ENCODE measurements around the gene SYNC.
"Not testable (repeated sequence)": the region's sequence is repeated elsewhere in the genome, so short reads cannot be mapped to it uniquely, and the experiment has no call there.

Gene SYNC

DNA sequence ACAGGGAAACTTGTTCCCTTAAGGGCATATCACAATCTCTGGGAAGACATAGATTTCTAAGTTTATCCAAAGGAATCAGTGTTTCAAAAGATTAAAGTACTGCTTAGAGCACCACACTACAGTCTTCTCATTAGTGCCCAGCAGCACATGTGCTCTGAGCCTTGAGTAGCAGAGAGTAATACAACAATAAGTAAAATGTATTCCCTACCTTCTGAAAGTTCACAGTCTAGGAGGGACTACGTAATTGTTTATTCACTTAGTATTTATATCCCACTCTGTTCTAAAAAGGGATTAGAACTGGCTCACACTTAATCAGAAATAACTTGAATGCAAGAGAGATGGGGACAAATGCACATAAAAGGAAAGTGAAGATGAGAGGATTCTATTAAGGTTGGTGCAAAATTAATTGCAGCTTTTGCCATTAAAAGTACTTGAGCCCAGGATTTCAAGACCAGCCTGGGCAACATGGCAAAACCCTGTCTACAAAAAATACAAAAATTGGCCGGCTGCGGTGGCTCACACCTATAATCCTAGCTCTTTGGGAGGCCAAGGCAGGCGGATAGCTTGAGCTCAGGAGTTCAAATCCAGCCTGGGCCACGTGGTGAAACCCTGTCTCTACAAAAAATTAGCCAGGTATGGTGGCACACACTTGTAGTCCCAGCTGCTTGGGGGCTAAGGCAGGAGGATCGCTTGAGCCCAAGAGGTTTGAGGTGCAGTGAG lies 9.0 kb downstream of the SYNC start:
- DNase-seq = no peak

DNA sequence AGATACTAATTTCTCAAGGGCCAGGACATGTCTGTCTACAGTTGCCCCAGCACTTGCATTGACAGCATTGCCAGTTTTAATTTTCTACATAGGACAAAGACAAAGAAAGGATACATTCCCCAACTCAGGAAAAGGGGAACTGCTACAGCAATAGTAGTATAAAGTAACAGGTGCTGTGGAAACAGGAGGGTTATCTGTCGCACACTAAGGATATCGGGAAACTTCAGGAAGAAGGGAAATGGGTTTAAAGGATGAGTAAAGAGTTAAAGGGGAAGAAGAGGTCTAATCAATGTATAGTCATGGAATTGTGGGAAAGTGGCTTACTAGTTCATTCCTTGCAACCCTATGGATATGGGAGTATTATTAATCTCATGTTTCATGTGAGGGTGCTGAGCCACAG lies 16.2 kb downstream of the SYNC start:
- no peak for DNase-seq

DNA sequence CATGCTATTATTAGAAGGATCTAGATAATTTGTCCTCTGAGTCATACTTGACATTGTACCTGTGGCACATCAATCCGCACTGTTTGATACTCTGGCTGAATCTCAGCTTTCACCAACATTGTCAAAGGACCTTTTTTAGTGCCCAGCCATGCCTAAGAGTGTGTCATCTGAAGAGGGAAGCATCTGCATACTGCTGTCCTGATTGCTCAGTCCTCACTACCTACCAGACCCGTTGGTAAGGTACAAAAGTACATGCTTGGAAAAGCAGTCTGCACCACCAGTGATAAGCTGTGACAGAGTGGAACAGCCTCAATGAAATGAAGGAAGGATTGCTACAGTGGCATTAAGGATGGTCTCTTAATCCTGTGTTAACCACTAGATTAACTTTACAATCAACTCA lies 17.1 kb downstream of the SYNC start:
- no peak for DNase-seq

DNA sequence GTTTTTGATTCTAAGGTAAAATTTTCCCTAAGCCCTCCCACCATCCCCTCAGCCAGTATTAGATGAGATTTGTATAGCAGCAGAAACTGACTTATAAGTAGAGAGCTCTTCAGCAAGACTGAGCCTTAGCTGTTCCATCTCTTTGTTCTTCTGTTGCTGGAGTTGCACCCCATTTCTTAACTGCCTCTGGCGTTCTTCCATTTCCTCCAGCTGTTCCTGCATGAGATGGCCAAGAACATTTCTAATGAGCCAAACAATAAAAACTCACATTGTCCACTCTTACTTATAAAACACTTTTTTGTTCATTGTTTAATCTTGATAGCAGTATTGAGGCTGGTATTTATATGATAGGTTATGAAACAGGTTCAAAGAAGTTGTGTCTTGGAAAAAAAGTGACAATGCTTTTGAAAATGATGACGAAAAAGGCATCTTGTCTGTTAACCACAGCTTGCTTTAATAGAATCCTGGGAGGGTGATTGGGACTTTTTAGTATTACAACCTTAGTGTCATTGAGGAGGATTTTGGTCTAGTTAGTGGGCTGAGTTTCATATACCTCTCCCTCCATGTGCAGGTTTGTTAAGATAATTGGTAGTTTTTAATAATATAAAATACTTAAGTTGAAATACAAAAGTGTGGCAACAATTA lies 18.3 kb downstream of the SYNC start:
- no peak for DNase-seq

GRCh38 chr1:32683397-32683796 lies 19.2 kb downstream of the SYNC start:
- no peak for DNase-seq

- DNase-seq = no peak
Measured at GRCh38 chr1:32681999-32682398, 20.6 kb downstream of the SYNC start.

DNA sequence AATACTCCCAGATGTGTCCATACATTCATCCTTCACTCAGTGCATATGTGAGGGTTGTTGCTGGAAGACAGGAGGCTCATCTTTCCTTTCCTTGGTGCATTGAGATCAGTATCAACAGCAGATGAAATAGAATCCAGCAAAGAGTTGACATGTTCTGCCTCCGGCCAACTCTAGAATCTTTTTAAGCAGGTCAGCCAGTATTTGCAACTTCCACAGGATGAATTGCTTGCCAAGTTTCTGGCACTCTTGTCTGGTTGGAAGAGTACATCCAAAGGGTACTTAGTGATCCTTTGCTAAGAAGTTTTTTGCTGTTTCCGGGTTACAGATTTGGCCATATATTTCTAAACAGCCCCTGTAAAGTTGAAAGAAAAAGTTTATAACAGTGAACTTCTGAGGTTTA lies 21.1 kb downstream of the SYNC start:
- DNase-seq = no peak

DNA sequence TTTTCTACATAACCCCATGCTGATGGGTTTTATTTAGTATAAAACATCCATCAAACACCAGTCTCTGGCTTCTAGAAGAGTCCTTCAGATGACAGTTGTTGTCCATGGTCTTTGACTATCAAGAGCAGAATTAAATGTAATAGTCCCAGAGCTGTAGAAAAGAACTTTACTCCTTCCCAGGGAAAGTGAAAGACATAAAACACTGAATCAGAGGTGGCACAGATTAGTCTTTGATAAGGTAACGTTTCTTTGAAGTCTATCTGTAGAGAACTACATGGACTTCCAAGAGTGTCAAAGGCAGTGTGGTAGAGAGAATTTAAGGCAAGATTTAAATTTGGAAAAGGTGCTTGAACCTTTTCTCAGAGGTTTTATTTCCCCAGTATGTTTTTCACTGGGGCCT lies 21.9 kb downstream of the SYNC start:
- DNase-seq = no peak

DNA sequence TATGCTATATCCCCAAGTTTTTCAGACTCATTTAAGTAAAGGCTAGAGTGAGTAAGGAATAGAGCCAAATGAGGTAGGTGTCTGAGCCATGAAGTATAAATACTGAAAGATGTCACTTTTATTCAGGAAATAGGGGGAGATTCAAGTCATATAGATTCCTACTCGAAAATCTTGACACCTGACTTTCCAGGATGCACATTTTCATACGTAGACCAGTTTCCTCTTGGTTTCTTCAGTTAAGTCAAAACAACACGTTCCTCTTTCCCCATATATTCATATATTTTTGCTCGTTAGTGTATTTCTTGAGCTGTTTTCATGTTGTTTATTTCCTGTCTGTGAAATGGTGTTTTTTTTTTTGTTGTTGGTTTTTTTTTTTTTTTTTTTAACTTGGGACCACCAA lies 22.6 kb downstream of the SYNC start:
- not testable (repeated sequence) for DNase-seq

- DNase-seq = no peak
Measured at GRCh38 chr1:32676945-32677344, 25.6 kb downstream of the SYNC start.

DNA sequence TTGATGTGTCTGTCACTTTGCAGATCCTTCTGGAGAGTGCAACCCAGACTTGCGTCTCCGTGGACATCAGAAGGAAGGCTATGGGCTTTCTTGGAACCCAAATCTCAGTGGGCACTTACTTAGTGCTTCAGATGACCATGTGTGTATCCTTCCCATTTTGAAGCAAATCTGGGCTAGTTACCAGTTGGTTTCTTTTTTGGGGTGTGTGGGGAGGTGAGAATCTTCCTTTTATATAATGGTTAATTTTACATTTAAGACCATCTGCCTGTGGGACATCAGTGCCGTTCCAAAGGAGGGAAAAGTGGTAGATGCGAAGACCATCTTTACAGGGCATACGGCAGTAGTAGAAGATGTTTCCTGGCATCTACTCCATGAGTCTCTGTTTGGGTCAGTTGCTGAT lies 33.9 kb downstream of the SYNC start:
- not testable (repeated sequence) for DNase-seq

- no peak for DNase-seq
Measured at GRCh38 chr1:32666901-32667566, 35.5 kb downstream of the SYNC start.

DNA sequence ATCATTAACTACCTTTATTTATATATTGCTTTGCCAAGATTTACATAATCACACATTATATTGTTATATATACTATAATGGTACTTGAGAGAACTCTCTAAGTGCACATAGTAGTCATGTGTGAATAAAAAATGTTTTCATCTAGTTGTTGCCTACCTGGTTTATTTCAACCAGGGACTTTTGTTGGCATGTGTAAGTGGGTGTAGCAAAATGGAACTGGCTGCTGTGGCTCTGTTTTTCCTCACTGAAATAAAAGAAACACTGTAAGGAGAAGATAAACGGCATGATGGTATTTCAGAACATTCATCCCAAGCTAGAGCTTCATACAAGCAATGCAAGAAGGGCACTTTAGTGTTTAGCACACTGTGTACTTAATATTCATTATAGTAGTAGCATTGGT lies 36.7 kb downstream of the SYNC start:
- DNase-seq = no peak

GRCh38 chr1:32659581-32659980 lies 43.0 kb downstream of the SYNC start:
- no peak for DNase-seq

DNA sequence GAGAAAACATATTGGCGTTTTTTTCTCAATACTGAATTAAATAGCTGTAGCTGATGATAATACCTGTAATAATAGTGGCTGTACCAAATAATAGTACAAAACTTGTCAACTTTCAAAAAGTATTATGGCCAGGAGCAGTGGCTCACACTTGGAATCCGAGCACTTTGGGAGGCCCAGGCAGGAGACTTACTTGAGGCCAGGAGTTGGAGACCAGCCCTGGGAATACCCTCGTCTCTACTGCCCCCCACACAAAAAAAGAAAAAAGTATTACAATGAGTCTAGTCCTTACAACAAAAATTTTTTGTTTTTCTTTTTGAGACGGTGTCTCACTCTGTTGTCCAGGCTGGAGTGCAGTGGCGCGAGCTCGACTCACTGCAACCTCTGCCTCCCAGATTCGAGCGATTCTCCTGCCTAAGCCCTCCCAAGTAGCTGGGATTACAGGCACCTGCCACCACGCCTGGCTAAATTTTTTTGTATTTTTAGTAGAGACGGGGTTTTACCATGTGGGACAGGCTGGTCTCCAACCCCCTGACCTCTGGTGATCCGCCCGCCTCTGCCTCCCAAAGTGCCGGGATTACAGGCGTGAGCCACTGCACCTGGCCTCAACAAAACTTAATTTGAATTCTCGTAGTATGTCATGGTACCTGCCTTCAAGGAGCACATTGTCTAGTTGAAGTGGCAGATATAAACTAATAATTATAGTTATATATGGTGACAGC lies 50.2 kb downstream of the SYNC start:
- no peak for DNase-seq

DNA sequence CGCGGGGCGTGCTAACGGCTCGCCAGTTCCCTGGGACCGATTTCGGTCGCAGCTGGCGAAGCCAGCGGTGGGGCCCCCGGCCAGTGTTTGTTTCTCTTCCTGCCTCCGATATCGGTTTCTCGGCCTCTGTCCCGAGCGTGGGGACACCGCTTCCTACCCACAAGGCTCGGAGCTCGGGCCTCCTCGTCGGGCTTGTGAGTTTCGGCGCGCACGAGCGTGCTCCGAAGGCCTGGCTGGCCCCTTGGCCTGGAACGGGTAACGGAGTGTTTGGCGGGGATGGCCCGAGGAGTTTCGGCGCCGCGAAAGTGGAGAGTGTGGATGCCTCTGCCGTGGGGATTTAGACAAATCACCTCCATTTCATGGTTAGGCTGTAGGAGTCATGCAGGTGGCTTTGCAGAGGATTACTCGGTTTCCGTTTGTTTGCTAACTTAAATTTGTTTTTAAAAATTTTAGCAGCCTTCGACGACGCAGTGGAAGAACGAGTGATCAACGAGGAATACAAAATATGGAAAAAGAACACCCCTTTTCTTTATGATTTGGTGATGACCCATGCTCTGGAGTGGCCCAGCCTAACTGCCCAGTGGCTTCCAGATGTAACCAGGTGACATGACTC lies 51.0 kb downstream of the SYNC start:
- DNase-seq = peak; percentile 69

GRCh38 chr1:32650752-32651460 lies 51.7 kb downstream of the SYNC start, which contains the start of gene RBBP4:
RBBP4 (plus strand) TSS chr1:32651208; CDS start chr1:32651307, 99 bp downstream.
- peak; percentile 99 for DNase-seq

- DNase-seq = peak; percentile 96
Measured at GRCh38 chr1:32650248-32650751, 52.3 kb downstream of the SYNC start, which contains the start of gene ZBTB8OS. ZBTB8OS (minus strand) TSS chr1:32650550; CDS start chr1:32650529, 21 bp downstream.

GRCh38 chr1:32647308-32648134 lies 55.0 kb downstream of the SYNC start:
- no peak for DNase-seq

DNA sequence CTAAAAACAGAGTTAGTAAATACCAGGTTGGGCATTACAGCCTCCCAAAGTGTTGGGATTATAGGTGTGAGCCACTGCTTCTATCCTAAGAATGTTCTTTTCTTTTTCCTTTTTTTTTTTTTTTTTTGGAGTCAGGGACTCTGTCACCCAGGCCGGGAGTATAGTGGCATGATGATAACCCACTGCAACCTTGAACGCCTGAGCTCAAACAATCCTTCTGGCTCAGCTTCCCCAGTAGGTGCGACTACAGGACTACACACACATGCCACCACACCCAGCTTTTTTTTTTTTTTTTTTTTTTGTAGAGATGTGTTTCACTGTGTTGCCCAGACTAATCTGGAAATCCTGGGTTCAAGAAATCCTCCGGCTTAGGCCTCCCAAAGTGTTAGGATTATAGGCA lies 58.1 kb downstream of the SYNC start:
- DNase-seq = no peak

- not testable (repeated sequence) for DNase-seq
Measured at GRCh38 chr1:32642292-32642827, 60.2 kb downstream of the SYNC start.
